Naive B cell (primary cell): Measurements from ENCODE around the gene BEAN1. TPM values are rescaled to one million over a fixed set of nuclear protein-coding genes. Genes with fewer than 3 reads are reported as not detected.

Experiments used
- ATAC-seq, 2 donors: fragments of 150-1000 bp; cut with Tn5 transposase; 2 replicates each; pipeline ENCODE4 v1.10.0; 2021; ENCODE audit warnings: low read depth in 2 of 2, mild to moderate bottlenecking in 2 of 2, moderate library complexity in 2 of 2
- DNase-seq: peaks from one replicate; pipeline ENCODE4 v3.0.0; 2022
- H3K27ac Mint-ChIP-seq, 6 donors: one replicate each; pipeline ENCODE4 v1.8.0; 2020 to 2022; ENCODE audit warnings: mild to moderate bottlenecking in 6 of 6, mixed read lengths in 6 of 6, moderate library complexity in 5 of 6, inconsistent platforms in 2 of 6
- H3K27me3 Mint-ChIP-seq, 3 donors: one replicate each; pipeline ENCODE4 v1.8.0; 2021 to 2022; ENCODE audit warnings: mixed read lengths in 3 of 3, mild to moderate bottlenecking in 1 of 3
- H3K36me3 Mint-ChIP-seq, 2 donors: one replicate each; pipeline ENCODE4 v1.8.0; 2020 to 2022; ENCODE audit warnings: mixed read lengths in 2 of 2, inconsistent platforms in 1 of 2, mild to moderate bottlenecking in 1 of 2
- H3K4me1 Mint-ChIP-seq, 3 donors: one replicate each; pipeline ENCODE4 v1.8.0; 2020 to 2022; ENCODE audit warnings: mixed read lengths in 3 of 3, inconsistent platforms in 1 of 3, mild to moderate bottlenecking in 1 of 3, moderate library complexity in 1 of 3
- H3K4me3 Mint-ChIP-seq, 8 donors: one replicate each; pipeline ENCODE4 v1.8.0; 2020 to 2022; ENCODE audit warnings: mild to moderate bottlenecking in 8 of 8, mixed read lengths in 8 of 8, moderate library complexity in 8 of 8, inconsistent platforms in 2 of 8
- H3K9me3 Mint-ChIP-seq, 7 donors: one replicate each; pipeline ENCODE4 v1.8.0; 2020 to 2022; ENCODE audit warnings: mixed read lengths in 7 of 7, mild to moderate bottlenecking in 5 of 7, inconsistent platforms in 2 of 7, moderate library complexity in 1 of 7
- polyA plus RNA-seq, 6 donors: library from polyadenylated mRNA; unstranded; fragments of 300-500 nt; fragmentation: Illumina TruSeq; gene quantifications; one replicate each; pipeline ENCODE4 v1.2.3, GENCODE V29; 2021; ENCODE audit warnings: low read depth in 6 of 6

BEAN1 gene, protein sequence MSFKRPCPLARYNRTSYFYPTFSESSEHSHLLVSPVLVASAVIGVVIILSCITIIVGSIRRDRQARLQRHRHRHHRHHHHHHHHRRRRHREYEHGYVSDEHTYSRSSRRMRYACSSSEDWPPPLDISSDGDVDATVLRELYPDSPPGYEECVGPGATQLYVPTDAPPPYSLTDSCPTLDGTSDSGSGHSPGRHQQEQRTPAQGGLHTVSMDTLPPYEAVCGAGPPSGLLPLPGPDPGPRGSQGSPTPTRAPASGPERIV
- polyA plus RNA-seq, result not detected

DNA sequence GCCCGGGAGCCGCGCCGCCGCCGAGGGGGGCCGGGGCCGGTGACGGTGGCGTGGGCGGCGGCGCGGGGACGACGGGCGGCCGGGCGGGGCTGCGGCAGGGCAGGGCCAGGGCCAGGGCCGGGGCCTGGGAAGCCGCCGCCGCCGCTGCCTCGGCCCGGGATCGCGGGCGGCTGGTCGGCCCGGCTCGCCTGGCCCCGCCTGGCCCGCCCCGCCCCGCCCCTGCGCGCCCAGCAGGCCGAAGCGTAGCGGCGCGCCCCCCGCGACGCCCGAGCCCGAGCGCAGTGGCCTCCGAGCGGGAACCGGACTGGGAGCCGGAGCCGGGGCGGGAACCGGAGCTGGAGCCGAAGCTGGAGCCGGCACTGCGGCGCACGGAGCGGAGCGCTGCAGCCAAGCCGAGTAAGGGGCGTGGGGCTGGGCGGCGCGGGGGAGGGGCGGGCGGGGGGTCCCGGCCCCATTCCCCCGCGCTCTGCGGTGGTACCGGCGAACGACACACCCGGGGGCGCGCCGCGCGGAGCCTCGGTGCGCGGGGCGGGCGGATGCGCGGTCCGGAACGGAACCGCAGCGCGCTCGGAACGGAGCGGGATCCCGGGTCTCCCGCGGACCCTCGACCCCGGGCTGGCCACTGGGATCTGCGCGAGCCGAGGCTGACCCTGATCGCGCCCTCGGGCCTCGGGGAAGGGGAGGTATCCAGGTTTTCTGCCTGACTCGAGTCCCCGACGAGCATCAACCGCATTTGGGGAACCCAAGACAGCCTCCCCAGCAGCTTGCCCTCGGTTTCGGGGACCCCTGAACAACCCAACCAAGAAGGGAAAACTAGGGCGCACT, at the start of gene BEAN1:
TSS of gene BEAN1 (plus strand) at position 260 of the 825 bp plus-strand sequence. CDS start 10,382 bp downstream, outside the sequence.
- peaks cover 3 to 10% (median 8%) of the 10 kb centered on the region in 3 donors for H3K4me1 Mint-ChIP-seq
- DNase-seq (no peak), ATAC-seq (peak; percentile 21 to 23)
- H3K9me3 Mint-ChIP-seq, result peaks cover 0 to 12% (median 3%) of the 10 kb centered on the region in 7 donors
- H3K27me3 Mint-ChIP-seq, result peaks cover 60 to 87% (median 83%) of the 10 kb centered on the region in 3 donors
- peak within 1 kb of the TSS in 1 of 6 donors; percentile 77 for H3K27ac Mint-ChIP-seq
- no peaks in the 10 kb centered on the region for H3K36me3 Mint-ChIP-seq
- H3K4me3 Mint-ChIP-seq, result peak within 1 kb of the TSS; percentile 31 to 78 (median 54)

DNA sequence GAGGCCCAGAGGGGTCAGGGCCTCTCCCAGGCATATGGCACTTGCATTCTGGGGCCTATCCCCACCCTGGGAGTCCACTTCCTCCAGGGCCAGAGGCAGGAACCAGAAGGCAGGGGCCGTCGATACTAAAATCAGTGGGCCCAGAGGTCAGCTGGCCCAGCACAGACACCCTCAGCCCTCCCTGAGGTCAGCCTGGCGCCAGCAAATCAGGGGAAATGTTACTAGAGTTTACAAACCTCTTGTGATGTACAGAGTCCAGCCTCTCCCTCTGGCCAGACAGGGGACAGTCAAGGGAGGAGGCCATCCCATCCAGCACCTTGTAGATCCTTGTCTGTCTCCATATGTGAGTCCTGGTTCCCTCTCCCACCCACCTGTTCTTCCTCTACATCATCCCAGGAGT, 49.8 kb upstream of the BEAN1 start:
- DNase-seq (no peak), ATAC-seq (no peak)
- peaks cover 0 to 2% (median 0%) of the 10 kb centered on the region in 3 donors for H3K4me1 Mint-ChIP-seq
- no peak overlapping the region for H3K4me3 Mint-ChIP-seq
- H3K9me3 Mint-ChIP-seq, result peaks cover 0 to 13% (median 0%) of the 10 kb centered on the region in 7 donors
- H3K27ac Mint-ChIP-seq, result no peak overlapping the region
- H3K27me3 Mint-ChIP-seq, result peaks cover 8 to 12% (median 12%) of the 10 kb centered on the region in 3 donors
- no peaks in the 10 kb centered on the region for H3K36me3 Mint-ChIP-seq

DNA sequence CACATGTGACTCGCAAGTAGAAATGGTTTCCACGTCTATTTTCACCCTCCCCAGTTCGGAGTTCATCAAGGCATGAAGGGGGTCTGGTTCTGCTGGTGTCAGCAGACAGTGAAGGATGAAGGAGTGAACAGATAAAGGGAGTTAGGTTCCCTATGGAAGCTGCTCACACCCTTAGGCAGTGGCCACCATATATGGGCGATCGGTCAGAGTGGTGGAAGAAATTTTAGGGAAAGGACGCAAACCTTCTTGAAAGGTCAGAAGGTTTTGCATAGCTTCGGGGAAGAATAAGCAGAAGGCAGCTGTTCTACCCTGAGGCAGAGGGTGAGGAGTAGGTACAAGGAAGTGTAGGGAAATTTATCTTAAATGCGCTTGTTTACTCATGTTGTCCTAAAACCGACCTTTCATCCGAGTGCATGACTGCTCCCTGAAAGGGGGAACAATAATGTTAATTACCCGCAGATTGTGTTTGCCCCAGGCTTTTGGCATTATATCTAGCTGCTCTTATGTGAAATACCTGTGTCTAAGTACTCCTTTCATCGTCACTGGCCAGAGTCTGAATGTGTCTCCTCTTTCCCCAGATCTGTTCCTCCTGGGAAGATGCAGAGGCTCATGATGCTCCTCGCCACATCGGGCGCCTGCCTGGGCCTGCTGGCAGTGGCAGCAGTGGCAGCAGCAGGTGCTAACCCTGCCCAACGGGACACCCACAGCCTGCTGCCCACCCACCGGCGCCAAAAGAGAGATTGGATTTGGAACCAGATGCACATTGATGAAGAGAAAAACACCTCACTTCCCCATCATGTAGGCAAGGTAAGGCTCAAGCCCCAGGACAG, 48.1 kb upstream of the BEAN1 start:
- peaks cover 0 to 13% (median 0%) of the 10 kb centered on the region in 7 donors for H3K9me3 Mint-ChIP-seq
- no peaks in the 10 kb centered on the region for H3K36me3 Mint-ChIP-seq
- H3K4me3 Mint-ChIP-seq, result no peak overlapping the region
- peaks cover 5 to 18% (median 12%) of the 10 kb centered on the region in 3 donors for H3K27me3 Mint-ChIP-seq
- peaks cover 0 to 2% (median 0%) of the 10 kb centered on the region in 3 donors for H3K4me1 Mint-ChIP-seq
- H3K27ac Mint-ChIP-seq, result peak overlapping the region in 1 of 6 donors; percentile 33
- no peak for DNase-seq
- no peak for ATAC-seq

DNA sequence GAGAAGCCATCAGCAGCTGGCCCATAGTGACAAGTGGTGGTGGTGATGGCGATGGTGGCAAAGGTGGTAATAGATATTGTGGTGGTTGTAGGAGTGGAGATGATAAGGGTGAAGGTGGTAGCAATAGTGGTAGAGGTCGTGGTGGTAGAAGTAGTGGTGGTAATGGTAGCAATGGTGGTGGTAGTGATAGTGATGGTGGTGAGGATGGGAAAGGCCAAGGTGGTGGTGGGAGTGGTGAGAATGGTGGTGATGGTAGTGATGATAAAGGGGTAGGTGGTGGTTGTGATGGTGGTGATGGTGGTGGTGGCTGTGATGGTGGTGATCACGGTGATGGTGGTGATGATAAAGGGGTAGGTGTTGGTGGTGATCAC, 47.5 kb upstream of the BEAN1 start:
- Mint-ChIP-seq H3K9me3 (peaks cover 0 to 13% (median 0%) of the 10 kb centered on the region in 7 donors), H3K4me3 (no peak overlapping the region), H3K27me3 (peaks cover 5 to 18% (median 12%) of the 10 kb centered on the region in 3 donors), H3K27ac (peak overlapping the region in 1 of 6 donors; percentile 39), H3K4me1 (peaks cover 0 to 2% (median 0%) of the 10 kb centered on the region in 3 donors), H3K36me3 (no peaks in the 10 kb centered on the region)
- DNase-seq (no peak), ATAC-seq (no peak)

DNA sequence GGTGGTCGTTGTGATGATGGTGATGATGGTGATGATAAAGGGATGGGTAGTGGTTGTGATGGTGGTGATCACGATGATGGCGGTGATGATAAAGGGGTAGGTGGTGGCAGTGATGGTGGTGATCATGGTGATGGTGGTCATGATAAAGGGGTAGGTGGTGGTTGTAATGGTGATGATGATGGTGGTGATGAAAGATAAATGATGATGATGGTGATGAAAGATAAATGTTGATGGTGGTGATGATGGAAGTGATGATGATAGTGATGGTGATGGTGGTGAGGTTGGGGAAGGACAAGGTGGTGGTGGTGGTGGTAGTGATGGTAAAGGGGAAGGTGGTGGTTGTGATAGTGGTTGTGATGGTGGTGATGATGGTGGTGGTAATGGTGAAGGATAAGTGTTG, 46.7 kb upstream of the BEAN1 start:
- H3K27ac Mint-ChIP-seq, result peak overlapping the region in 1 of 6 donors; percentile 53
- H3K4me3 Mint-ChIP-seq, result no peak overlapping the region

DNA sequence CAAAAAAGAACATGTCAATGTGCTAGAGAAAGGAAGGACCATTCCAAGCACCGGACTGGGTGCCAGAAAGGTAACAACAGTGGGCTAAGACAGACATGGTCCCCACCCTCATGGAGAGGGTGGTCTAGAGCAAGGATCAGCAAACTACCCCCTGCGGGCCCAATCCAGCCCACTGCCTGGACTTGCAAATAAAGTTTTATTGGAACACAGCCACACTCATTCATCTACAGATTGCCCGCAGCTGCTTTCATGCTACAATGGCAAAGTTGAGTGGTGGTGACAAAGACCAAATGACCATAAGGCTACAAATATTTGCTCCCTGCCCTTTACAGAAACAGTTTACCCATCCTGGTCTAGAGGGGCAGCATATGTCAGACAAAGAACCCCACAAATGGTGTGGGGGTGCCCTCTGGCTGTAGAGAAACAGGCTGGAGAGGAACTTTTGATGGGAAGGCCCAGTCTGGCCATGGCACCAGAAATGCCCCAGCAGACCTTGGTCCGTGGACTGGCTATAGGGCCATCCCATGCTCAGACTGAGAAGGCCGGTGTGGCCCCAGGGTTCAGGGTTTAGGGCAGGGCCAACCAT, 45.4 kb upstream of the BEAN1 start:
- Mint-ChIP-seq H3K27me3 (peaks cover 6 to 22% (median 8%) of the 10 kb centered on the region in 3 donors), H3K36me3 (no peaks in the 10 kb centered on the region), H3K4me1 (peaks cover 0 to 2% (median 0%) of the 10 kb centered on the region in 3 donors), H3K9me3 (peaks cover 0 to 13% (median 0%) of the 10 kb centered on the region in 7 donors), H3K4me3 (no peak overlapping the region), H3K27ac (no peak overlapping the region)
- DNase-seq (no peak), ATAC-seq (no peak)

More for the DNA sequence above, 46.7 kb upstream of the BEAN1 start:
- ATAC-seq (no peak), DNase-seq (no peak)
- Mint-ChIP-seq H3K9me3 (peaks cover 0 to 13% (median 0%) of the 10 kb centered on the region in 7 donors), H3K4me1 (peaks cover 0 to 2% (median 0%) of the 10 kb centered on the region in 3 donors), H3K36me3 (no peaks in the 10 kb centered on the region), H3K27me3 (peaks cover 7 to 21% (median 12%) of the 10 kb centered on the region in 3 donors)

DNA sequence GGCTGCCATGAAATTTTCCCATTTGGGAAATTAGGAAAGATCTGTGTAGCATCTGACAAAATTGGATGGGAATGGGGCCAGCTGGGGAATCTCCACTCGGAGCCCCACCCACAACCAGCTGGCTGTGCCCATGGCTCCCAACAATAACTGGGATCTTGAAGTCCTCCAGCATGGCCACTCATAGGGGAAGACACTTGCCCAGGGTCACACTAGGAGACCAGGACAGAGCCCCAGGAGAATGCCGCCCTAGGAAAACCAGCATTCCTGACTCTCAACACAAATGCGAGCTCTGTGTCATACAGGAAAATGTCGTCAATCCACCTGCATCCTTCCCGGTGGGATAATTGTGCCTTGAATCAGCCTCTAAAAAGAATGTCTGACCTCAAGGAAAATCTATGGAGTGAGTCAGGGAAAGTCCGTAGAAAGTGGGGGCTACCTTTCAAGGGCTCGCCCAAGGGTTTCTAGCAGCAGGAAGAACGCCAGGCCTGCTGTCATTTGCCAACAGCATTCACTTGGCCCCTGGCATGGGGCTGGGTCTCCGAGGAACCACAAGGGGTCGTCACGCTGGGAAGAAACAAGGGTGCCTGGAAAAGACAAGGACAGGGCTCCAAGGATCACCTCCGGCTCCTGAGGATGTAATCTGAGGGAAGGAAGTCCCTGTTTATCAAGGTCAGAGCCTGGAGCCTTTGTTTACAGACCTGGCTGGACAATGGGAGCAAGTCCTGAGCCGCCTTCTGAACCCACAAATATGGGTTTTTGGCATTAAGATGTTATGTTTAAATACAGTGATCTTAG, 44.7 kb upstream of the BEAN1 start:
- Mint-ChIP-seq H3K4me3 (no peak overlapping the region), H3K9me3 (peaks cover 0 to 13% (median 0%) of the 10 kb centered on the region in 7 donors), H3K27me3 (peaks cover 1 to 22% (median 8%) of the 10 kb centered on the region in 3 donors), H3K27ac (no peak overlapping the region), H3K4me1 (peaks cover 0 to 2% (median 0%) of the 10 kb centered on the region in 3 donors), H3K36me3 (no peaks in the 10 kb centered on the region)
- DNase-seq, result no peak
- no peak for ATAC-seq

DNA sequence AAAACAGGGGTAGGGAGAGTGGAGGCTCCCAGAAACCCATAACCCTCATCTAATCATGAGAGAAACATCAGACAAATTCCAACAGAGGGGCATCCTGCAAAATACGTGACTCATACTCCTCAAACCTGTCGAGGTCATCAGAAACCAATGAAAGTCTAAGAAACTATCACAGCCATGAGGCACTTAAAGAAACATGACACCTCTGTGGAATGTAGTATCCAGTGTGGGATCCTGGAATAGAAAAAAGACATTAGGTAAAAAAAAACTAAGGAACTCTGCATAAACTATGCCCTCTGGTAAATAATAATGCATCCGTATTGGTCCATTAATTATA, 44.2 kb upstream of the BEAN1 start:
- no peak overlapping the region for H3K27ac Mint-ChIP-seq
- peaks cover 0 to 13% (median 0%) of the 10 kb centered on the region in 7 donors for H3K9me3 Mint-ChIP-seq
- DNase-seq (no peak), ATAC-seq (no peak)
- peaks cover 0 to 2% (median 0%) of the 10 kb centered on the region in 3 donors for H3K4me1 Mint-ChIP-seq
- H3K36me3 Mint-ChIP-seq, result no peaks in the 10 kb centered on the region
- no peak overlapping the region for H3K4me3 Mint-ChIP-seq
- peaks cover 0 to 26% (median 10%) of the 10 kb centered on the region in 3 donors for H3K27me3 Mint-ChIP-seq

DNA sequence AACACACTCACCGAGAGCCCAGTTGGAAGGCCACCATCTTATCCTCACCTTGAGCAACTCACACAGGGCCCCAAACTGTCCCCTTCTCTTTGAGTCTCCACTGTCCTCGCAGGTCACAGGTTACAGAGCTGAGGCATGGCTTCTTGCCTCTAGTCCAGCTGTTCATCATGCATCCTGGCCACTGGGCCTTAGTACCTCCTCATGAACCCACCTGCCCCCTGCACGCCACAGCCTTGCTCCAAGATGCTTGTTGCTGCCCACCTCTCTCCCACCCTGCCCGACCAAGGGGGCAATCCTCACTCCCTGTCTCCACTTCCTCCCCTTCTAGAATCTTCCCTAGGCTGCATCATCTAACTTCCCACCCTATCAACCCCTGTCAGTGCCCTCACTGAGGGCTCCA, 43.5 kb upstream of the BEAN1 start:
- peaks cover 0 to 13% (median 0%) of the 10 kb centered on the region in 7 donors for H3K9me3 Mint-ChIP-seq
- H3K27me3 Mint-ChIP-seq, result peaks cover 6 to 31% (median 15%) of the 10 kb centered on the region in 3 donors
- DNase-seq, result no peak
- H3K36me3 Mint-ChIP-seq, result no peaks in the 10 kb centered on the region
- H3K4me3 Mint-ChIP-seq, result no peak overlapping the region
- H3K4me1 Mint-ChIP-seq, result peaks cover 0 to 2% (median 0%) of the 10 kb centered on the region in 3 donors
- no peak overlapping the region for H3K27ac Mint-ChIP-seq
- no peak for ATAC-seq

DNA sequence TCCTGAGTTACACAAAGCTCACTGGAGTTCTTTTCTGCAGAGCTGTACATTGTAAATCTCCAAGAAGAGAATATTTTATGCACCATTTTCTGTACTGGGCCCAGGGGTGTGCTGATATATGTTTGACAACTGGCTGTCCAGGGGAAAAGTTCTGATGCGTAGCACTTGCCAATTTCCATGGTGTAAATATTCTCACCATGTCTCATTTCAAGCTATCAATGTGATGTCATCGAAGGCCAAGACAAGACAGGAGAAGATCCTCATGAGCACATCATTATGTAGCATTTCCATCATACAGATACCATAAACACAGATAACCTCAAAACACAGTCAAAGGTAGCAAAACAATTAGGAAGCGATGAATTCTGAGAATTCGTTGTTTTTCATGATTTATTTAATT, 41.7 kb upstream of the BEAN1 start:
- Mint-ChIP-seq H3K4me1 (no peaks in the 10 kb centered on the region), H3K27me3 (peaks cover 13 to 37% (median 18%) of the 10 kb centered on the region in 3 donors), H3K9me3 (peaks cover 0 to 3% (median 0%) of the 10 kb centered on the region in 7 donors), H3K27ac (no peak overlapping the region), H3K4me3 (no peak overlapping the region), H3K36me3 (no peaks in the 10 kb centered on the region)
- DNase-seq, result no peak
- ATAC-seq, result no peak

DNA sequence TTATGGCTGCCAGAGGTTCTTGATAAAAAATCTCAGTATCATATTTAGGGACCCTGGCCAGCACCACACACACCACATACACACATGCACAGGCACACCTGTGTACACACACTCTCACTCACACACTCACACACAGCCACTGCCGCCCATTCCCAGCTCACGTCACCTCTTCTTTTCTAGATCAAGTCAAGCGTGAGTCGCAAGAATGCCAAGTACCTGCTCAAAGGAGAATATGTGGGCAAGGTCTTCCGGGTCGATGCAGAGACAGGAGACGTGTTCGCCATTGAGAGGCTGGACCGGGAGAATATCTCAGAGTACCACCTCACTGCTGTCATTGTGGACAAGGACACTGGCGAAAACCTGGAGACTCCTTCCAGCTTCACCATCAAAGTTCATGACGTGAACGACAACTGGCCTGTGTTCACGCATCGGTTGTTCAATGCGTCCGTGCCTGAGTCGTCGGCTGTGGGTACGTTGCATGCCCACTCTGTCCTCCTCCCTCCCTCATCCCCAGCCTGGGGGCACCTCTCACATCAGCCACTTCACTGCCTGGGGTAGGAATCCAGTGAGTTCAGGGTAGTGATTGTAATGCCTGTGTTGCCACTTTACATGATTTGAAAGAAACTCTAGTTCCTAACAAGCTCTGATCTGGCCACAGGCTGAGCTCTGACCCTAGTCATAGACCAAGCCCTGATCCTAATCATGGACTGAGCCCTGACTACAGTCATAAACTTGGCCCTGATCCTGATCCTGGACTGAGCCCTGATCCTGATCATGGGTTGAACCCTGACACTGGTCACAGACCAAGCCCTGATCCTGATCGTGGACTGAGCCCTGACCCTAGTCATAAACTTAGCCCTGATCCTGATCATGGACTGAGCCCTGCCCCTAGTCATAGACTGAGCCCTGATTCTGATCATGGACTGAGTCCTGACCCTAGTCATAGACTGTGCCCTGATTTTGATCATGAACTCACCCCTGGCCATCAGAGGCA, 40.2 kb upstream of the BEAN1 start:
- DNase-seq, result no peak
- H3K36me3 Mint-ChIP-seq, result no peaks in the 10 kb centered on the region
- H3K4me3 Mint-ChIP-seq, result no peak overlapping the region
- peaks cover 13 to 37% (median 18%) of the 10 kb centered on the region in 3 donors for H3K27me3 Mint-ChIP-seq
- no peak for ATAC-seq
- no peaks in the 10 kb centered on the region for H3K9me3 Mint-ChIP-seq
- H3K27ac Mint-ChIP-seq, result peak overlapping the region in 2 of 6 donors; percentile 13 to 39
- H3K4me1 Mint-ChIP-seq, result no peaks in the 10 kb centered on the region
